Measurements from ENCODE around the gene VASH2.
A peak's percentile ranks its signal among the peaks of the same experiment; 100 is the strongest.
"Not testable (repeated sequence)": the region's sequence is repeated elsewhere in the genome, so short reads cannot be mapped to it uniquely, and the experiment has no call there.

The VASH2 gene

GRCh38 chr1:212964102-212964501, 13.8 kb downstream of the VASH2 start:
- no peak for TF ChIP-seq CTCF (IDR thresholded peaks at IDR 0.05; ENCODE audit: control insufficient read depth, extremely low read depth, insufficient read depth)
- DNase-seq (ENCODE audit: low read depth): no peak
- H3K4me3 ChIP-seq (ENCODE audit: low read depth, low read length): no peak overlapping the region

GRCh38 chr1:212964993-212965392, 14.7 kb downstream of the VASH2 start:
- not testable (repeated sequence) for DNase-seq (ENCODE audit: low read depth); H3K4me3 ChIP-seq (ENCODE audit: low read depth, low read length)

GRCh38 chr1:212966616-212967015, 16.3 kb downstream of the VASH2 start:
- DNase-seq (ENCODE audit: low read depth): no peak
- H3K4me3 ChIP-seq (ENCODE audit: low read depth, low read length): no peak overlapping the region
- no peak for TF ChIP-seq CTCF (IDR thresholded peaks at IDR 0.05; ENCODE audit: control insufficient read depth, extremely low read depth, insufficient read depth)

- TF ChIP-seq CTCF (IDR thresholded peaks at IDR 0.05; ENCODE audit: control insufficient read depth, extremely low read depth, insufficient read depth): peak; percentile 39
- H3K4me3 ChIP-seq (ENCODE audit: low read depth, low read length): no peak overlapping the region
- no peak for DNase-seq (ENCODE audit: low read depth)
These were observed 17.5 kb downstream of the VASH2 start for GRCh38 chr1:212967801-212968200.

- no peak for DNase-seq (ENCODE audit: low read depth)
- H3K4me3 ChIP-seq (ENCODE audit: low read depth, low read length): no peak overlapping the region
- no peak for TF ChIP-seq CTCF (IDR thresholded peaks at IDR 0.05; ENCODE audit: control insufficient read depth, extremely low read depth, insufficient read depth)
These were observed 18.1 kb downstream of the VASH2 start for GRCh38 chr1:212968368-212968863.

GRCh38 chr1:212970085-212970484, 19.7 kb downstream of the VASH2 start:
- no peak for DNase-seq (ENCODE audit: low read depth)
- TF ChIP-seq CTCF (IDR thresholded peaks at IDR 0.05; ENCODE audit: control insufficient read depth, extremely low read depth, insufficient read depth): no peak
- no peak overlapping the region for H3K4me3 ChIP-seq (ENCODE audit: low read depth, low read length)

GRCh38 chr1:212971312-212971711, 21.0 kb downstream of the VASH2 start:
- no peak for TF ChIP-seq CTCF (IDR thresholded peaks at IDR 0.05; ENCODE audit: control insufficient read depth, extremely low read depth, insufficient read depth)
- no peak for DNase-seq (ENCODE audit: low read depth)
- no peak overlapping the region for H3K4me3 ChIP-seq (ENCODE audit: low read depth, low read length)

All from LNCaP clone FGC (cell line).